Mammary epithelial cell (primary cell): ENCODE measurements around the gene EFNA2.

Experiments
- EZH2 ChIP-seq: IDR thresholded peaks from 2 replicates; pipeline ENCODE4 v1.6.1; 2012; ENCODE audit warnings: low read length, inconsistent platforms, borderline replicate concordance
- TF ChIP-seq, protein P1 (sequence below), 2 donors: IDR thresholded peaks in 1 of 2; conservative IDR thresholded peaks in 1 of 2; 2 replicates each; pipeline ENCODE4 v1.5.1; 2011 to 2012; ENCODE audit warnings: inconsistent platforms in 2 of 2, low read length in 2 of 2, mild to moderate bottlenecking in 2 of 2, control low read depth in 1 of 2, low read depth in 1 of 2; ENCODE audit not compliant: insufficient read depth in 1 of 2; ENCODE audit errors: extremely low read depth in 1 of 2

DNA sequence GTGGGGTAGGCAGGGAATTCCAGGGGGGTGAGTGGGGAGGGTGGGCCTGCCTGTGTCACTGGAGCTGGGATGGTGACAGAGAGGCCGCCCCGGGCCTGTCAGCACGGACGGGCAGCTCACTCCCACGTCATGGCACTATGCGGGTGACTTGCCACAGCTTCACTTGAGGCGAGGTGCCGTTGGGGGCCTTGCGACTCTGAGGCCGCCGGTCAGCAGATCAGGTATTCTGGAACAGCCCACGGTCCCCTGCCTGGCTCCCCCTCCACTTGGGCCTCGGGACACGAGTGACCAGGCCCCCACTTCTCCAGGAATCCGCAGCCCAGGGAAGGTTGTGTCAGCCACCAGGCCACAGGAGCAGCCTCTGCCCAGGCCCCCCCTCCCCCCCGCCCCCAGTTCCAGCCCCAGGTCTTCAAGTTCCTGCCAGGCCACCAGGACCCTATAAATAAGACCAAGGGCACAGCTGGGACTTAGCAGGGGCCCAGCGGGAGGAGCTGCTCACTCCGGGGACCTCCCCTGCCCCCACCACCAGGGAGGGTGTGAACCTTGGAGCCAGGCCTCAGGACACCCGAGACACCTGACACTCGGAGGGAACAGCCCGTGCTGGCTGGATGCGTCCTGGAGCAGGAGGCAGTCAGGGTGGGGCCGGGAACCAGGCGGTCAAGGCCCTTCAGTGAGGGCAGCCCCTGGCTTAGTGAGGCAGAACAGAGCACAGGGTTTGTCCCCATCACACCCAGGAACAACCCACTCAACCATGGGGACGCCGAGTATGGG lies 40.0 kb upstream of the EFNA2 start:
- TF ChIP-seq, protein P1, sequence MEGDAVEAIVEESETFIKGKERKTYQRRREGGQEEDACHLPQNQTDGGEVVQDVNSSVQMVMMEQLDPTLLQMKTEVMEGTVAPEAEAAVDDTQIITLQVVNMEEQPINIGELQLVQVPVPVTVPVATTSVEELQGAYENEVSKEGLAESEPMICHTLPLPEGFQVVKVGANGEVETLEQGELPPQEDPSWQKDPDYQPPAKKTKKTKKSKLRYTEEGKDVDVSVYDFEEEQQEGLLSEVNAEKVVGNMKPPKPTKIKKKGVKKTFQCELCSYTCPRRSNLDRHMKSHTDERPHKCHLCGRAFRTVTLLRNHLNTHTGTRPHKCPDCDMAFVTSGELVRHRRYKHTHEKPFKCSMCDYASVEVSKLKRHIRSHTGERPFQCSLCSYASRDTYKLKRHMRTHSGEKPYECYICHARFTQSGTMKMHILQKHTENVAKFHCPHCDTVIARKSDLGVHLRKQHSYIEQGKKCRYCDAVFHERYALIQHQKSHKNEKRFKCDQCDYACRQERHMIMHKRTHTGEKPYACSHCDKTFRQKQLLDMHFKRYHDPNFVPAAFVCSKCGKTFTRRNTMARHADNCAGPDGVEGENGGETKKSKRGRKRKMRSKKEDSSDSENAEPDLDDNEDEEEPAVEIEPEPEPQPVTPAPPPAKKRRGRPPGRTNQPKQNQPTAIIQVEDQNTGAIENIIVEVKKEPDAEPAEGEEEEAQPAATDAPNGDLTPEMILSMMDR (conservative IDR thresholded peaks at IDR 0.05 in 1 of 2, IDR thresholded peaks at IDR 0.05 in 1 of 2; ENCODE audit: extremely low read depth in 1 of 2, insufficient read depth in 1 of 2, low read depth in 1 of 2, low read length in 2 of 2), result no peak
- no peak for TF ChIP-seq EZH2
